GM19193 (cell line): Measurements from ENCODE around the gene SYT9.

Experiments used
- POLR2A ChIP-seq: IDR thresholded peaks from 4 replicates; pipeline ENCODE4 v1.6.1; 2011; ENCODE audit not compliant: insufficient read depth, insufficient read length; ENCODE audit errors: extremely low read depth

SYT9 gene

DNA sequence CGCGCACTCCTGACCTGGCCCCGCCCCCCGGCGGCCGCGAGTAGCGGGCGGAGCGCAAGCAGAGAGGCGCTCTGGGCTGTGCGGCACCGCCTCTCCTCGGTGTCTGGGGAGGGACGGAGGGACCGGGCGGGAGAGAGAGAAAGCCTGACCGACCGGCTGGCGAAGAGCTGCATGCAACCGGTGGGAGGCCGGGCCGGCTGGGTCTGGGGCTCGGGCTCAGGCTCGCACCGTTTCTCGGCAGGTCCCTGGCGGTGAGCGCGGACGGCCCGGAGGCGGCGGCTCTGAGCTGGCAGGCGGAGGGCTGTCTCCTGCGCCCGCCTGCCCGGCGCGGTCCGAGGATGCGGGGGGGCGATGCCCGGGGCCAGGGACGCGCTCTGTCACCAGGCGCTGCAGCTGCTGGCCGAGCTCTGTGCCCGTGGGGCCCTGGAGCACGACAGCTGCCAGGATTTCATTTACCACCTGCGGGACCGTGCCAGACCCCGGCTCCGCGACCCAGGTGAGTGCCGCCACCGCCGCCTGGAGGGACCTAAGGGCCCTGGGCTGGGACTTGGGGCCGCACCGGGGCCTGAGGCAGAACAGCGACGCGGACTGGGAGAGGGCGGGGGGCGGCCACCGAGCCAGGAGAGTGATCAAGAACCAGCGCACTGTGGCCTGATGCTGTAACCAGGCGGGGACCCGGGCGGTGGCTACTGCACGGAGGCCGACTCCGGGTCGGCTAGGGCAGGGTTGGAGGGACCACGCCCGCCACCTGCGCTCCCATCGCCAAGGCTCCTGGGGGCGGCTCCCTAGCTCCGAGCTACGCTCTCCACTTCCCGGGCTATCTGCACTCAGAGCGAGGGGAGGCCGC is at the start of gene SYT9:
Gene SYT9, plus strand, starts transcription at position 69 of the 847 bp plus-strand sequence. Its CDS starts 283 bp downstream, at position 352.
- TF ChIP-seq POLR2A, result no peak

DNA sequence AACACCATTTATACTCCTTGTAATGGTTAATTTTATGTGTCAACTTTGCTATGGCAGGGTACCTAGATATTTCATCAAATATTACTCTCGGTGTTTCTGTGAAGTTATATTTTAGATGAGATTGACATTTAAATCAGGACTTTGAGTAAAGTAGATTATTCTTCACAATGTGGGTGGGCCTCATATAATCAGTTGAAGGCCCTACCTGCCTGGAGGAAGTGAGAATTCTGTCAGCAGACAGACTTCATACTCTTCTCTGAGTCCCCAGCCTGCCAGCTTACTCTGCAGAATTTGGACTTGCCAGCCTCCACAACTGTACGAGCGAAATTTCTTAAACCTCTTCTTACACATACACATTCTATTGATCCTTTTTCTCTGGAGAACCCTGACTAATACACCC is 49.3 kb upstream of the SYT9 start:
- TF ChIP-seq POLR2A, result no peak

DNA sequence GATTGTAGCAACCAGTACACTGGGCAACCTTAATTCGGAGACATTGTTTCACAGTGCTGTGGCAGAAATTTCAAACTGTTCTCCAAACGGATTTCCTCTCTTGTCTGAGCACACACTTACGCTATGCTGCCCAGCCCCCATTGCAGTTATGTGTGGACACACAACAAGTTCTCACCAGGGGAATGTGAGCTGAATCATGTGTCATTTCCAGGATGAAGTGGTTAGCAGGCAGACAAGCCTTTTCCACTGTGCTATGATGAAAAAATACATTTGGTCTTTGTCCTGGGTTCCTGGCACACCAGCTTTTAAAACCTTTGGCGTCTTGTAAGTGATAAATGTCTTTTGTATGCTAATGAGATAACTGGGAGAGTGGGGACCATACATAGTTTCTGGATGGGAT is 46.9 kb upstream of the SYT9 start:
- TF ChIP-seq POLR2A, result no peak

- no peak for TF ChIP-seq POLR2A
Measured at GRCh38 chr11:7208391-7208790, 43.3 kb upstream of the SYT9 start.

GRCh38 chr11:7219491-7219890 is 32.2 kb upstream of the SYT9 start:
- TF ChIP-seq POLR2A, result no peak

DNA sequence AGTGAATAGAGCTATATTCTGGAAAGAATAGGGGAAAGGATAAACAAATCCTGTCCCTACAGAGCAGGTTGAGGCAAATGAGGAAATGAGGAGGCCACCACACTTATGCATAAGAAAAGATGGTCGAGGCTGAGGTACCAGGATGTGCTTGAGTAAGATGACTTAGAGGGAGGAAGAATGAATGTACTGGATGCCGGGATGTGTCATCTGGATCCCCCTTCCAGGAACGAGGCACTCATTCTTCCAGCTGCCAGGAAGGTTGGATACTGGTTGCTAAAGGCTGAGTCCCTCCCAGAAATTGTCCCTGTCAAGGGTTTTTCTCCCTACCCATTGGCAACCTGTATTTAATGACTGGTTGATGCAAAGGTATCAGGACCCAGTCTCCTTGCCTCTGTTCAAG is 31.1 kb upstream of the SYT9 start:
- no peak for TF ChIP-seq POLR2A

GRCh38 chr11:7222619-7223018 is 29.1 kb upstream of the SYT9 start:
- TF ChIP-seq POLR2A, result no peak

DNA sequence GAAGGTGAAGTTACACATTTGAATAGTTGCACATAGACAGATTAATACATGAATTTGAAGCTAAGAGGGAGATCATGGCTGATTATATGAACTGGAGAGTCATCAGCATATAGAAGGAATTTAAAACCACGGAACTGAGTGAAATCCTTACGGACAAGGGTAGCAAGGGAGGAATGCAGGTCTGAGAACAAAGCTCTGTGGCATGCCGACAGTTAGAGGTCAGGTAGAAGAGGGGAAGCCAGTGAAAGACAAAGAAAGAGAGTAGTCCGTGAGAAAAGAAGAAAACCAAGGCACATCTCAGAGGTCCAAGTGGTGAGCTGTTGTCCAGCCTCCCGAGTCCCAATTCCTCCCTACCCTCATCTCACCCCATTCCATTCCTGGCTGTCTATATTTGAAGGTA is 11.8 kb upstream of the SYT9 start:
- no peak for TF ChIP-seq POLR2A

GRCh38 chr11:7245341-7245740 is 6.4 kb upstream of the SYT9 start:
- TF ChIP-seq POLR2A, result no peak

- TF ChIP-seq POLR2A, result no peak
Measured at GRCh38 chr11:7246179-7246578, 5.5 kb upstream of the SYT9 start.

DNA sequence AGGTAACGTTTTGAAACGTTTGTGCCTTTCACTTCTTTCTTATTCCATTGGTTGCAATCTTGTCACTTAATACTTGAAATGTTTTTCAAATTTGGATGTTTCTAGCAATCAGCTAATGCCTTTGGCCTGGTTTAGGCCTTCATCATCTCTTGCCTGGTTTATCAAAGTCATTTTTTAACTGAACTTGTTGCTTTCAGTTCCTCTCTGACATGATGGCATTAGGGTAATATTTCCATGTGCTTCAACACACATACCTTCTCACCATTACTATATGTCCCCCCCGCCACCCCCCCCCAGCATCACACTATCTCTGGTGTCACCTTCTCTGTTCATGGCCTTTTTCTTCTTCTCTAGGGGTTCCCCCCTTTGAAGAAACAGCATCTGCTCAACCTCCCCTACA is 1.5 kb upstream of the SYT9 start:
- TF ChIP-seq POLR2A, result no peak

- TF ChIP-seq POLR2A, result no peak
Measured at GRCh38 chr11:7251487-7251835, 243 bp upstream of the SYT9 start.

GRCh38 chr11:7252683-7253213 is 1.0 kb downstream of the SYT9 start:
- no peak for TF ChIP-seq POLR2A

- no peak for TF ChIP-seq POLR2A
Measured at GRCh38 chr11:7253800-7254199, 2.1 kb downstream of the SYT9 start.

GRCh38 chr11:7254731-7255291 is 3.1 kb downstream of the SYT9 start:
- no peak for TF ChIP-seq POLR2A

DNA sequence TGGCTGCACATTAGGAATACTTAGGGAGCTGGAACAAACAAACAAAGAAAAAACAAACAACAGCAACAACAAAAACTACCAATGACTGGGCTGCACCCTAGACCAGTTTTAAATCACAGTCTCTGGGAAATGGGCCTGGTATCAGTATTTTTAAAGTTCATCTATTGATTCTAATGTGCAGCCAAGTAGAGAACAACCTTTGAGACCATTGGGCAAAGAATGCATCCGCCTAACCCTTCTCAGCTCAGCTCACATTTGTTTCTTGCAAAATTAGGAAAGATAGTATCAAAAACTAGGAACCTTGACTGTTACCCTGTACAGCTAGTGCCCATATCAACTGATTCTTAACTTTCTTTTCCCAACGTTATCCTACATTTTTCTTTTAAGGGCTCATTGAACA is 5.2 kb downstream of the SYT9 start:
- TF ChIP-seq POLR2A, result no peak
